ENCODE data around the gene PALM3.
A peak's percentile ranks its signal among the peaks of the same experiment; 100 is the strongest.
"Not testable (repeated sequence)": the region's sequence is repeated elsewhere in the genome, so short reads cannot be mapped to it uniquely, and the experiment has no call there.

PALM3 gene

GRCh38 chr19:14033946-14034345, 27.9 kb downstream of the PALM3 start:
- DNase-seq (ENCODE audit: low read depth, low spot score): no peak
- no peak overlapping the region for H3K4me3 ChIP-seq
- TF ChIP-seq FOXP2 (optimal IDR thresholded peaks at IDR 0.05; ENCODE audit: control extremely low read depth, extremely low read length, insufficient read depth): no peak
- no peak for TF ChIP-seq POLR2AphosphoS5 (IDR thresholded peaks at IDR 0.05; ENCODE audit: borderline replicate concordance, low read depth, low read length)
- no peak for TF ChIP-seq EZH2 (IDR thresholded peaks at IDR 0.05)

GRCh38 chr19:14031719-14032480, 30.0 kb downstream of the PALM3 start, which contains the start of gene IL27RA:
TSS of gene IL27RA (plus strand) at chr19:14031762. CDS start at chr19:14031873, 111 bp downstream.
- DNase-seq (ENCODE audit: low read depth, low spot score): no peak
- H3K27ac ChIP-seq: no peak within 1 kb of the TSS
- TF ChIP-seq FOXP2 (optimal IDR thresholded peaks at IDR 0.05; ENCODE audit: control extremely low read depth, extremely low read length, insufficient read depth) (no peak), POLR2AphosphoS5 (IDR thresholded peaks at IDR 0.05; ENCODE audit: borderline replicate concordance, low read depth, low read length) (0 out of 2 replicates have a peak, but pooled peaks have one; percentile 39)

More at GRCh38 chr19:14033946-14034345, 27.9 kb downstream of the PALM3 start:
- Histone ChIP-seq H3K27ac (no peak overlapping the region), H3K9me3 (ENCODE audit: low read depth, low read length) (no peaks in the 10 kb centered on the region), H3K9ac (ENCODE audit: insufficient read length) (no peak overlapping the region), H3K36me3 (ENCODE audit: insufficient read depth, low read length) (no peaks in the 10 kb centered on the region)

GRCh38 chr19:14030997-14031718, 30.7 kb downstream of the PALM3 start:
- Histone ChIP-seq H3K9me3 (ENCODE audit: low read depth, low read length) (no peaks in the 10 kb centered on the region), H3K9ac (ENCODE audit: insufficient read length) (peak overlapping the region; percentile 68), H3K27ac (no peak overlapping the region), H3K36me3 (ENCODE audit: insufficient read depth, low read length) (no peaks in the 10 kb centered on the region), H3K4me3 (peak overlapping the region; percentile 85)
- DNase-seq (ENCODE audit: low read depth, low spot score): no peak
- TF ChIP-seq FOXP2 (optimal IDR thresholded peaks at IDR 0.05; ENCODE audit: control extremely low read depth, extremely low read length, insufficient read depth): no peak
- TF ChIP-seq POLR2AphosphoS5 (IDR thresholded peaks at IDR 0.05; ENCODE audit: borderline replicate concordance, low read depth, low read length): no peak
- no peak for TF ChIP-seq EZH2 (IDR thresholded peaks at IDR 0.05)

More at GRCh38 chr19:14031719-14032480, 30.0 kb downstream of the PALM3 start, which contains the start of gene IL27RA:
- H3K4me3 ChIP-seq: peak within 1 kb of the TSS; percentile 85
- H3K9ac ChIP-seq (ENCODE audit: insufficient read length): peak within 1 kb of the TSS; percentile 68
- no peaks in the 10 kb centered on the region for H3K36me3 ChIP-seq (ENCODE audit: insufficient read depth, low read length)
- no peaks in the 10 kb centered on the region for H3K9me3 ChIP-seq (ENCODE audit: low read depth, low read length)

GRCh38 chr19:14028901-14029300, 33.0 kb downstream of the PALM3 start:
- TF ChIP-seq FOXP2 (optimal IDR thresholded peaks at IDR 0.05; ENCODE audit: control extremely low read depth, extremely low read length, insufficient read depth) (no peak), POLR2AphosphoS5 (IDR thresholded peaks at IDR 0.05; ENCODE audit: borderline replicate concordance, low read depth, low read length) (no peak), EZH2 (IDR thresholded peaks at IDR 0.05) (no peak)
- Histone ChIP-seq H3K4me3 (no peak overlapping the region), H3K9ac (ENCODE audit: insufficient read length) (no peak overlapping the region), H3K36me3 (ENCODE audit: insufficient read depth, low read length) (no peaks in the 10 kb centered on the region), H3K9me3 (ENCODE audit: low read depth, low read length) (no peaks in the 10 kb centered on the region), H3K27ac (no peak overlapping the region)
- DNase-seq (ENCODE audit: low read depth, low spot score): no peak

GRCh38 chr19:14027856-14028450, 33.9 kb downstream of the PALM3 start, which contains the start of gene RLN3:
TSS of gene RLN3 (plus strand) at chr19:14028148. CDS start at chr19:14028205, 57 bp downstream.
- Histone ChIP-seq H3K27ac (no peak within 1 kb of the TSS), H3K9ac (ENCODE audit: insufficient read length) (no peak within 1 kb of the TSS), H3K9me3 (ENCODE audit: low read depth, low read length) (no peaks in the 10 kb centered on the region), H3K36me3 (ENCODE audit: insufficient read depth, low read length) (no peaks in the 10 kb centered on the region), H3K4me3 (no peak within 1 kb of the TSS)
- TF ChIP-seq FOXP2 (optimal IDR thresholded peaks at IDR 0.05; ENCODE audit: control extremely low read depth, extremely low read length, insufficient read depth) (no peak), EZH2 (IDR thresholded peaks at IDR 0.05) (no peak), POLR2AphosphoS5 (IDR thresholded peaks at IDR 0.05; ENCODE audit: borderline replicate concordance, low read depth, low read length) (no peak)
- DNase-seq (ENCODE audit: low read depth, low spot score): no peak

- not testable (repeated sequence) for H3K4me3 ChIP-seq; H3K27ac ChIP-seq; H3K36me3 ChIP-seq (ENCODE audit: insufficient read depth, low read length); DNase-seq (ENCODE audit: low read depth, low spot score); H3K9ac ChIP-seq (ENCODE audit: insufficient read length); H3K9me3 ChIP-seq (ENCODE audit: low read depth, low read length)
These were observed 35.2 kb downstream of the PALM3 start for GRCh38 chr19:14026652-14027192.

- no peak overlapping the region for H3K9ac ChIP-seq (ENCODE audit: insufficient read length)
- H3K4me3 ChIP-seq: no peak overlapping the region
- no peak for DNase-seq (ENCODE audit: low read depth, low spot score)
- H3K27ac ChIP-seq: no peak overlapping the region
- no peak for TF ChIP-seq FOXP2 (optimal IDR thresholded peaks at IDR 0.05; ENCODE audit: control extremely low read depth, extremely low read length, insufficient read depth)
- no peak for TF ChIP-seq POLR2AphosphoS5 (IDR thresholded peaks at IDR 0.05; ENCODE audit: borderline replicate concordance, low read depth, low read length)
- TF ChIP-seq EZH2 (IDR thresholded peaks at IDR 0.05): no peak
- H3K9me3 ChIP-seq (ENCODE audit: low read depth, low read length): no peaks in the 10 kb centered on the region
- no peaks in the 10 kb centered on the region for H3K36me3 ChIP-seq (ENCODE audit: insufficient read depth, low read length)
These were observed 38.3 kb downstream of the PALM3 start for GRCh38 chr19:14023404-14024235.
